ENCODE data around the gene CCDC188. TPM values are rescaled to one million over a fixed set of nuclear protein-coding genes. Genes with fewer than 3 reads are reported as not detected.

Gene CCDC188
- total RNA-seq, 1 experiment from 2014 or later = not detected

DNA sequence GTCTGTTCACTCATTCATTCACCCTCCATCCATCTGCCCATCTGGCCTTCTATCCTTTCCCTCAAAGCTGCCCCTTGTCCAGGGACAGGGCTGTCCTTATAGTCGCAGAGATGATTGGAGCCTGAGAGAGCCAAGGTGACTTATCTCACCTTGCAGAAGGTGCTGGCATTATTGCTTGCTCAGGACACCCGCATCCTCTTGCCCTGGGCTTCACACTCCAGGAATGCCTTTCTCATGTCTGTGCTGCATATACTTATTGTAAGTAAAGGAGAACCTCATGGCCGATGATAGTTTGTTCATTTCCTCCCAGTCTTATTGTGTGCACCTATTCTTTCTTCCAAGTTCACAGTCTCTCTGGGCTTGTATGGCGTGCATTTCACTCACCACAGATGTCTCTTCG is 49.1 kb upstream of the CCDC188 start:
- Histone ChIP-seq H3K4me1 (ENCODE audit: insufficient read depth, low read length) (no peaks in the 10 kb centered on the region; the same call in 1 of the 2 replicates), H3K23ac (ENCODE audit: insufficient read length, low read depth, low read length) (no peak overlapping the region), H3K9ac (ENCODE audit: extremely low read depth, insufficient read length, low read length) (no peak overlapping the region), H2BK12ac (ENCODE audit: insufficient read length, low read depth, low read length) (no peak overlapping the region), H3K14ac (ENCODE audit: insufficient read depth, low read length) (no peak overlapping the region), H2BK15ac (ENCODE audit: low read depth, low read length) (no peak overlapping the region), H3K79me2 (ENCODE audit: insufficient read depth, low read length) (no peaks in the 10 kb centered on the region), H3K18ac (ENCODE audit: insufficient read length, low read depth, low read length) (no peak overlapping the region), H2AFZ (ENCODE audit: low read length) (no peak overlapping the region), H3T11ph (ENCODE audit: low read length) (no peak overlapping the region), H3K4me2 (ENCODE audit: insufficient read depth, insufficient read length, low read length) (no peak overlapping the region), H3K4ac (ENCODE audit: low read depth, low read length) (no peak overlapping the region), H4K5ac (ENCODE audit: insufficient read length, low read depth, low read length) (no peak overlapping the region), H3K79me1 (ENCODE audit: insufficient read depth, low read depth, low read length, poor library complexity, severe bottlenecking) (no peaks in the 10 kb centered on the region), H3K9me3 (ENCODE audit: control insufficient read depth, low read depth, low read length) (no peaks in the 10 kb centered on the region), H3K27me3 (ENCODE audit: insufficient read depth, low read length) (no peaks in the 10 kb centered on the region), H4K8ac (replicated peaks; ENCODE audit: insufficient read length, low read depth, low read length) (no peak overlapping the region), H3K27ac (ENCODE audit: insufficient read length, low read depth, low read length) (no peak overlapping the region), H3K56ac (ENCODE audit: insufficient read length, low read depth, low read length) (no peak overlapping the region), H4K91ac (ENCODE audit: insufficient read length, low read depth, low read length) (no peak overlapping the region), H3K23me2 (ENCODE audit: insufficient read length, low read depth, low read length, poor library complexity, severe bottlenecking) (no peaks in the 10 kb centered on the region), H4K20me1 (ENCODE audit: control insufficient read depth, insufficient read depth, insufficient read length) (no peaks in the 10 kb centered on the region), H2AK5ac (ENCODE audit: insufficient read length, low read length) (no peak overlapping the region), H2BK20ac (ENCODE audit: low read depth, low read length, poor library complexity, severe bottlenecking) (no peak overlapping the region), H2BK5ac (ENCODE audit: insufficient read length, low read length) (no peak overlapping the region), H2BK120ac (ENCODE audit: low read depth, low read length, poor library complexity, severe bottlenecking) (no peak overlapping the region)
- no peak overlapping the region for H3K27ac Mint-ChIP-seq
- no peak for DNase-seq
- peaks cover 2% of the 10 kb centered on the region for H3K27me3 Mint-ChIP-seq (ENCODE audit: low read depth)
- H3K4me1 Mint-ChIP-seq = peaks cover 14 to 27% of the 10 kb centered on the region in 2 experiments
- no peaks in the 10 kb centered on the region for H3K36me3 Mint-ChIP-seq (ENCODE audit: insufficient read depth in 1 of 3, low read depth in 3 of 3)
- no CpG with 5 or more reads among the region's 5 CpGs for WGBS (ENCODE audit: extremely low coverage, insufficient read length, low lambda C conversion rate)
- TF ChIP-seq, protein P1, sequence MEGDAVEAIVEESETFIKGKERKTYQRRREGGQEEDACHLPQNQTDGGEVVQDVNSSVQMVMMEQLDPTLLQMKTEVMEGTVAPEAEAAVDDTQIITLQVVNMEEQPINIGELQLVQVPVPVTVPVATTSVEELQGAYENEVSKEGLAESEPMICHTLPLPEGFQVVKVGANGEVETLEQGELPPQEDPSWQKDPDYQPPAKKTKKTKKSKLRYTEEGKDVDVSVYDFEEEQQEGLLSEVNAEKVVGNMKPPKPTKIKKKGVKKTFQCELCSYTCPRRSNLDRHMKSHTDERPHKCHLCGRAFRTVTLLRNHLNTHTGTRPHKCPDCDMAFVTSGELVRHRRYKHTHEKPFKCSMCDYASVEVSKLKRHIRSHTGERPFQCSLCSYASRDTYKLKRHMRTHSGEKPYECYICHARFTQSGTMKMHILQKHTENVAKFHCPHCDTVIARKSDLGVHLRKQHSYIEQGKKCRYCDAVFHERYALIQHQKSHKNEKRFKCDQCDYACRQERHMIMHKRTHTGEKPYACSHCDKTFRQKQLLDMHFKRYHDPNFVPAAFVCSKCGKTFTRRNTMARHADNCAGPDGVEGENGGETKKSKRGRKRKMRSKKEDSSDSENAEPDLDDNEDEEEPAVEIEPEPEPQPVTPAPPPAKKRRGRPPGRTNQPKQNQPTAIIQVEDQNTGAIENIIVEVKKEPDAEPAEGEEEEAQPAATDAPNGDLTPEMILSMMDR (conservative IDR thresholded peaks at IDR 0.05) = no peak
- no peaks in the 10 kb centered on the region for H3K9me3 Mint-ChIP-seq
- H3K4me3 Mint-ChIP-seq = no peak overlapping the region

All from H9 (cell line).